ENCODE data around the gene AREL1.

- TF ChIP-seq POLR2A (IDR thresholded peaks at IDR 0.05) (no peak), CTCF (IDR thresholded peaks at IDR 0.05) (no peak), POLR2AphosphoS5 (IDR thresholded peaks at IDR 0.05) (no peak)
Observed at GRCh38 chr14:74703043-74703442, 9.8 kb downstream of the AREL1 start.

Measured in prostate gland (tissue), 2 donors.